ENCODE results near the gene OR7A5.
"Not testable (repeated sequence)": the region's sequence is repeated elsewhere in the genome, so short reads cannot be mapped to it uniquely, and the experiment has no call there.

OR7A5 gene

DNA sequence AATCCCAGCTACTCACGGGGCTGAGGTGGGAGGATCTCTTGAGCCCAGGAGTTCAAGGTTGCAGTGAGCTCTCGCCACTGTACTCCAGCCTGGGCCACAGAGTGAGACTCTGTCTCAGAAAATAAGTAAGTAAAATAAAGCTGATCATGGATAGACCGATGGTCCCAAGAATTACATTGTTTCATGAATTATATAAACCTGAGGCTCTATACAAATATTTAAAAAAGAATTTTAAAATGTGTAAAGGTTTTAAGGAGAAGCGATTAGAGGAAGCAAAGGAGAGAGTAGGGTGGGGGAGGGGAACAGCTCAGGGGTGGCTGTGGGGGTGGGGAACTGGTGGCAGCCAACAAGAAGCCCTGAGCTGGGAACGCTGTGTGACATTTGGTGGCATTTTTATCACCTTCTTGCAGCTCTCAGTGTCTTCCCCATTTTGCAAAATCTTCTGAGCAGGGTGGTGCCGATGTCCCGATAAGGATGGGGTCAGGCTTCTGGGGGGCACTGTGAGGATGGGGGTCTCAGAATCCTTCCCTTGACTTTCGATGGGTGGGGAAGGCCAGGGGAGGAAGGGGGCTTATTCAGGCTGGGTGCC is 51.5 kb downstream of the OR7A5 start:
- DNase-seq: not testable (repeated sequence)

GRCh38 chr19:14782626-14783409 is 52.2 kb downstream of the OR7A5 start:
- DNase-seq: no peak

- DNase-seq: not testable (repeated sequence)
Observed at GRCh38 chr19:14781713-14782536, 53.1 kb downstream of the OR7A5 start.

- not testable (repeated sequence) for DNase-seq
Observed at GRCh38 chr19:14780622-14781225, 54.3 kb downstream of the OR7A5 start.

- no peak for DNase-seq
Observed at GRCh38 chr19:14779151-14779550, 55.8 kb downstream of the OR7A5 start.

DNA sequence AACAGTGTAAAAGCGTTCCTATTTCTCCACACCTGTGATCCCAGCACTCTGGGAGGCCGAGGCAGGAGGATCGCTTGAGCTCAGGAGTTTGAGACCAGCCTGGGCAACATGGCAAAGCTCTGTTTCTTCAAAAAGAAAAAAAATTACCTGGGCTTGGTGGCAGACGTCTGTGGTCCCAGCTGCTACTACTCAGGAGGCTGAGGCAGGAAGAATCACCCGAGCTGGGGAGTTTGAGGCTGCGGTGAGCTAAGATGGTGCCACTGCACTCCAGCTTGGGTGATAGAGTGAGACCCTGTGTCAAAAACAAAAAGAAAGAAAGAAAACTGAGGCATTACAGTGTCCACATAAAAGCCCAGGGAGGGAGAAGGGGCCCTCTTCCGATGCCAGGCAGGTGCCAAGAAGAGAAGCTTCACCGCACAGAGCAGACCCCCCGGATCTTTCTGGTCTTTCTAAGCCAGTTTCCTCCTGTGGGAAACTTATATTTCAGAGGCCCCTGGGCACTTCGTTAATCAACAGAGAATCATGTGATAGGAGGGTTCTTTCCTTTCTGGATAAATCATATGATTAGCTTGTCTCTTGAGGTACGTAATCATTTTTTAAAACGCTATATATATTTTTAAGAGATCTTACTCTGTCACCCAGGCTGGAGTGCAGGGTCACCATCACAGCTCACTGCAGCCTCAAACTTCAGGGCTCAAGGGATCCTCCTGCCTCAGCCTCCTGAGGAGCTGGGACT is 56.7 kb downstream of the OR7A5 start, which contains the start of gene ADGRE2:
Gene ADGRE2, minus strand, starts transcription at position 451 of the 736 bp plus-strand sequence. CDS start 1,804 bp downstream, outside the sequence.
- DNase-seq: not testable (repeated sequence)

DNA sequence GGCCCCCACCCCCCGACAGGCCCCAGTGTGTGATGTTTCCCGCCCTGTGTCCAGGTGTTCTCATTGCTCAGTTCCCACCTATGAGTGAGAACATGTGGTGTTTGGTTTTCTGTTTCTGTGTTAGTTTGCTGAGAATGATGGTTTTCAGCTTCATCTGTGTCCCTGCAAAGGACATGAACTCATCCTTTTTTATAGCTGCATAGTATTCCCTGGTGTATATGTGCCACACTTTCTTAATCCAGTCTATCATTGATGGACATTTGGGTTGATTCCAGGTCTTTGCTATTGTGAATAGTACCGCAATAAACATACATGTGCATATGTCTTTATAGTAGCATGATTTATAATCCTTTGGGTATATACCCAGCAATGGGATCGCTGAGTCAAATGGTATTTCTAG is 57.3 kb downstream of the OR7A5 start:
- not testable (repeated sequence) for DNase-seq

Measured in stimulated activated CD4-positive, alpha-beta T cell treated with anti-CD3 and anti-CD28 coated beads, Interleukin-4, amount 100 ng/mL, for 24 hours (primary cell).